ENCODE results near the gene CGRRF1. TPM values are rescaled to one million over a fixed set of nuclear protein-coding genes. Genes with fewer than 3 reads are reported as not detected.

The CGRRF1 gene
- total and polyA plus RNA-seq, 5 donors from 2014 or later, result 27.7 to 45.6 (median 31.5) TPM

DNA sequence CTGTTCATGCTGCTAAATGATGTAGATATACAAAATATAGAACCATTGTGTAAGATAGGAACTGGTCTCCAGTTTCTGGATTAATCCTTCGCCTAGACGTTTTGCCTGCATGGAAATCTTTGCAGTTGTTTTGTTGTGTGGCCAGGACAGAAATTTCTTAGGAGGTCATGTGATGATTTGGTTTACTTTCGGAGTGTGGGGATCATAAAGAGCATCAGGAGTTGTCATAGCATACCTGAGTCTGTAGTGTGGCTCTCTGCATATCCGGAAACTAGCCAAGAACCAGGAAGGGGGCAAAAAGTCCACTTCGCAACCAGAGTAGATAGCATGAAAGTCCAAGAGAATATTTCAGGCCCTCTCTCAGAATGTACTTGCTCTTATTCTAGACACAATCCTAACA, 60.3 kb downstream of the CGRRF1 start:
- peaks cover 6% of the 10 kb centered on the region for H3K36me3 Mint-ChIP-seq
- peaks cover 0 to 5% (median 2%) of the 10 kb centered on the region in 4 donors for H3K4me1 Mint-ChIP-seq
- Histone ChIP-seq H3K4me1 (ENCODE audit: control insufficient read depth, insufficient read depth, low read length, poor library complexity, severe bottlenecking) (peaks cover 23% of the 10 kb centered on the region), H3K27ac (ENCODE audit: insufficient read depth, low read length, poor library complexity, severe bottlenecking) (no peak overlapping the region), H3K4me3 (ENCODE audit: low read depth, low read length) (no peak overlapping the region), H3K27me3 (ENCODE audit: control insufficient read depth, insufficient read depth, low read length) (peaks cover 12% of the 10 kb centered on the region), H3K9me3 (ENCODE audit: control insufficient read depth in 2 of 2, low read length in 2 of 2) (peaks cover 17% of the 10 kb centered on the region in 2 experiments), H3K36me3 (ENCODE audit: control insufficient read depth, insufficient read depth, low read length) (no peaks in the 10 kb centered on the region)
- peak overlapping the region in 2 of 4 donors; percentile 4 to 96 for H3K4me3 Mint-ChIP-seq
- H3K27ac Mint-ChIP-seq, result no peak overlapping the region
- peaks cover 0 to 20% (median 5%) of the 10 kb centered on the region in 7 donors for H3K9me3 Mint-ChIP-seq
- peaks cover 36% of the 10 kb centered on the region for H3K27me3 Mint-ChIP-seq
- ATAC-seq (ENCODE audit: low read depth in 2 of 2), result no peak
- no peak for DNase-seq

DNA sequence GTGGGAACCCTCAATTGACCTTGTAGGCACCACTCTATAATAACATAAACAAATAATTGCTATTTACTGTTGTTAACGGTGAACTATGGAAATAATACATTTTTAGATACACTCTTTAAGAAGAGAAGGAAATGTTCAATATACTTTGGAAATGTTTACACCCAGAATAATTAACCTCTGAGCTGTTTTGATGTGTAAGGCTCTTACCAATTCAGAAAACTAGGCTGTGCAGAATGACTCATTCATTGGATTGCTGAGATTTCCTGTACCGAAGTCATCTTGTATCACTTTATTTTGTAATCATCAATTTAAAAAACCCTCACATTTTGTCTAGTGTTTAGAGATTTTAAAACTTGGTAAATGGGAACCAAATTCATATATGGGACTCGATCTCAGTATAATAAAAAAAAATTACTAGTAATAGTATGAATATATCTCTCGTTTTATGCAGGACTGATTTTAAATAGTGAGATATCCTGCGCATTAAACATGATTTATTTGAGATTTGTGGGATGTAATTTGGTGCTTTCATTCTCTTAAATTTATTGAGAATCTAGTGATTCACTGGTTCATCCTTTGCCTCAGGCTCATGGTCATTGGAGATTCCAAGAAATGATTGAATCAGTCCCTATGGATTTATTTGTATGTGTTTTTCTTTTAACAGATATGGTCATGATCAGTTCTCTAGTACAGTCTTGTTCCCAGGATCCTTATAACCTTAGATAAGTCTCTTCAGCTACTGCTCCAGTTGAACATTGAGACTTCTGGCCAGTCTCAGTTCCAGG, 61.1 kb downstream of the CGRRF1 start:
- Histone ChIP-seq H3K27ac (ENCODE audit: insufficient read depth, low read length, poor library complexity, severe bottlenecking) (no peak overlapping the region), H3K9me3 (ENCODE audit: control insufficient read depth in 2 of 2, low read length in 2 of 2) (peaks cover 17% of the 10 kb centered on the region in 2 experiments), H3K27me3 (ENCODE audit: control insufficient read depth, insufficient read depth, low read length) (peaks cover 12% of the 10 kb centered on the region), H3K4me3 (ENCODE audit: low read depth, low read length) (no peak overlapping the region), H3K4me1 (ENCODE audit: control insufficient read depth, insufficient read depth, low read length, poor library complexity, severe bottlenecking) (peaks cover 16% of the 10 kb centered on the region), H3K36me3 (ENCODE audit: control insufficient read depth, insufficient read depth, low read length) (no peaks in the 10 kb centered on the region)
- Mint-ChIP-seq H3K9me3 (peaks cover 0 to 20% (median 5%) of the 10 kb centered on the region in 7 donors), H3K27ac (no peak overlapping the region), H3K4me1 (peaks cover 0 to 5% (median 3%) of the 10 kb centered on the region in 4 donors), H3K36me3 (peaks cover 6% of the 10 kb centered on the region), H3K4me3 (peak overlapping the region in 1 of 4 donors; percentile 7), H3K27me3 (peaks cover 38% of the 10 kb centered on the region)
- DNase-seq, result peak in 1 of 3 donors; percentile 38
- no peak for ATAC-seq (ENCODE audit: low read depth in 2 of 2)

DNA sequence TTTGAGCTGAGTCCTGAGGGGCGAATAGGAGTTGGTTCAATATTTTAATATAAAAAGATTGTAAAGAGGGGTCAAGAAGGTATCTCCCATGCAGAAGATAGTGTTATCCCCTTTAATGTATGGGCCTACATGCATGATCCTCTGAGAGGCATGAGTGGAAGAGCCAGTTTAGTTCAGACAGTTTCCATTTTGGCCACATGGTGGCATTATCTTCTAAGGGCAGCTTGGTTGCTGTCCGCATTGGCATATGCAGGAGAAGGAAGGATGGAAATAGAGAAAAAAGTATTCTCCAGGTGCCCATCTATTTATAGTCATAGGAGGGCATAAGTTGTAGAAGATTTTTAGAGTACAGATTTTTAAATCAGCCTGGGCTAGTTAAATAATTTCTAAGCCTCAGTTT, 62.6 kb downstream of the CGRRF1 start:
- DNase-seq, result peak in 1 of 3 donors; percentile 57
- Histone ChIP-seq H3K4me1 (ENCODE audit: control insufficient read depth, insufficient read depth, low read length, poor library complexity, severe bottlenecking) (peaks cover 10% of the 10 kb centered on the region), H3K27me3 (ENCODE audit: control insufficient read depth, insufficient read depth, low read length) (peaks cover 12% of the 10 kb centered on the region), H3K4me3 (ENCODE audit: low read depth, low read length) (no peak overlapping the region), H3K36me3 (ENCODE audit: control insufficient read depth, insufficient read depth, low read length) (no peaks in the 10 kb centered on the region), H3K27ac (ENCODE audit: insufficient read depth, low read length, poor library complexity, severe bottlenecking) (no peak overlapping the region), H3K9me3 (ENCODE audit: control insufficient read depth in 2 of 2, low read length in 2 of 2) (peaks cover 17% of the 10 kb centered on the region in 2 experiments)
- Mint-ChIP-seq H3K27me3 (peaks cover 45% of the 10 kb centered on the region), H3K9me3 (peaks cover 0 to 20% (median 5%) of the 10 kb centered on the region in 7 donors), H3K4me3 (peak overlapping the region in 1 of 4 donors; percentile 29), H3K27ac (no peak overlapping the region), H3K4me1 (peaks cover 0 to 5% (median 3%) of the 10 kb centered on the region in 4 donors), H3K36me3 (peaks cover 6% of the 10 kb centered on the region)
- no peak for ATAC-seq (ENCODE audit: low read depth in 2 of 2)

DNA sequence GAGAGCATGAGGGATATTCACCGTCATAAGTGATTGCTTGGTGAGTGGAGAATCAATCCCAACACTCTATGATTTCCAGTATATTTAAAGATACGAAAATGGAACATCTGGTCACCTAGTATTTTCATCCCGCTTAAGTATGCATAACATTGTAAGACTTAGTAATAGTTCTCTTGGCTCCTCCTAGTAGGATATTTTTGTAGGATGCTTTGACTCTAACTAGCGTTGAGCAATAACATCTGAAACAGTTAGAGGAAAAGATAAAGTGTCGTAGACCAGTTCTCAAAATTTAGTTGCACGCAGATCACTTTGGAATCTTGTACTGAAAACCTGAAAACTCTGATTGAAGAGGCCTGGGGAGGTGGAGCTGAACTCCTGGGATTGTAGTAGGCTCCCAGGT, 64.8 kb downstream of the CGRRF1 start:
- H3K36me3 ChIP-seq (ENCODE audit: control insufficient read depth, insufficient read depth, low read length), result no peaks in the 10 kb centered on the region
- H3K27me3 ChIP-seq (ENCODE audit: control insufficient read depth, insufficient read depth, low read length), result peaks cover 6% of the 10 kb centered on the region
- H3K4me3 ChIP-seq (ENCODE audit: low read depth, low read length), result no peak overlapping the region
- no peak overlapping the region for H3K27ac ChIP-seq (ENCODE audit: insufficient read depth, low read length, poor library complexity, severe bottlenecking)
- Mint-ChIP-seq H3K9me3 (peaks cover 0 to 20% (median 5%) of the 10 kb centered on the region in 7 donors), H3K27me3 (peaks cover 27% of the 10 kb centered on the region), H3K4me1 (peaks cover 0 to 2% (median 0%) of the 10 kb centered on the region in 4 donors), H3K4me3 (no peak overlapping the region), H3K27ac (no peak overlapping the region), H3K36me3 (peaks cover 6% of the 10 kb centered on the region)
- H3K9me3 ChIP-seq (ENCODE audit: control insufficient read depth in 2 of 2, low read length in 2 of 2), result peaks cover 17% of the 10 kb centered on the region in 2 experiments
- DNase-seq (no peak), ATAC-seq (ENCODE audit: low read depth in 2 of 2) (no peak)
- no peaks in the 10 kb centered on the region for H3K4me1 ChIP-seq (ENCODE audit: control insufficient read depth, insufficient read depth, low read length, poor library complexity, severe bottlenecking)

DNA sequence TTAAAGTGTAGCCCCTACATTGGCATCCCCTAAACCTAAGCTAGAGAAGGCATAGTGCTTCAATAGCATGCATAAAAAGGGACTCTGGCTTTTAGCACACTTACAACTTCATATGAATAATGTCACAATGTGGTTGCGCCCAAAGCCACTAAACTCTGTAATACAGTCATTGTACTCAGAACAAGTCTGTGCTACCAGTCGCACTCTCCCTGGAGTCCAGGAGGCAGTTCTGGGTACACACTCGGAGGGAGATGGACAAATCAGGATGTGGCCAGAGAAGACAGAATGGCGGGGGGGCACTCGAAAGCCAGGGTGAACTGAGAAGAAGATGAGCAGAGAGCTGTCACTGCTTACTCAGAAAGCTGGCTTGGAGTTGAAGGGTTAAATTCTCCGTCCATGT, 67.8 kb downstream of the CGRRF1 start:
- H3K4me3 Mint-ChIP-seq, result no peak overlapping the region
- ATAC-seq (ENCODE audit: low read depth in 2 of 2), result no peak
- no peak overlapping the region for H3K27ac Mint-ChIP-seq
- H3K9me3 ChIP-seq (ENCODE audit: control insufficient read depth in 2 of 2, low read length in 2 of 2), result peaks cover 10 to 11% of the 10 kb centered on the region in 2 experiments
- peaks cover 0 to 2% (median 0%) of the 10 kb centered on the region in 4 donors for H3K4me1 Mint-ChIP-seq
- H3K9me3 Mint-ChIP-seq, result peaks cover 0 to 11% (median 0%) of the 10 kb centered on the region in 7 donors
- no peak overlapping the region for H3K27ac ChIP-seq (ENCODE audit: insufficient read depth, low read length, poor library complexity, severe bottlenecking)
- H3K27me3 Mint-ChIP-seq, result peaks cover 9% of the 10 kb centered on the region
- H3K4me3 ChIP-seq (ENCODE audit: low read depth, low read length), result no peak overlapping the region
- peaks cover 1% of the 10 kb centered on the region for H3K27me3 ChIP-seq (ENCODE audit: control insufficient read depth, insufficient read depth, low read length)
- no peaks in the 10 kb centered on the region for H3K36me3 Mint-ChIP-seq
- no peaks in the 10 kb centered on the region for H3K4me1 ChIP-seq (ENCODE audit: control insufficient read depth, insufficient read depth, low read length, poor library complexity, severe bottlenecking)
- no peak for DNase-seq
- H3K36me3 ChIP-seq (ENCODE audit: control insufficient read depth, insufficient read depth, low read length), result no peaks in the 10 kb centered on the region

DNA sequence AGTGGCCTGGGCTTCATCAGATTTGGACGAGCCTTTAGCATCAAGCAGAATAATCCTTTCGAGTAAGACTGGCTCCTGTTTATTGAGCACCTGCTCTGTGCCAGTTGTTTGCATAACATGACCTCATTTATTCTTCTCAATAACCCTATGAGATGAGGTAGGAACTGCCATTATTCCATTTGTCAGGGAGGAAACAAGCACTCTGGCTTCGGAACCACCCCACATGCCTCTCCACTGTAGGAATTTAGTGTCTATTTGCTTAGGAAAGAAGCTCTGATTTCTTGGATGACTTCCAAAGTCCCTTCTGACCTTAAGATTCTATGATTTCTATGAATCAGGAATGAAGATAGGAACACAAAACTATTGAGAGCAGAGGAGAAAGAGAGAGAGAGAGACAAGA, 68.3 kb downstream of the CGRRF1 start:
- H3K36me3 Mint-ChIP-seq, result no peaks in the 10 kb centered on the region
- Histone ChIP-seq H3K27me3 (ENCODE audit: control insufficient read depth, insufficient read depth, low read length) (peaks cover 1% of the 10 kb centered on the region), H3K36me3 (ENCODE audit: control insufficient read depth, insufficient read depth, low read length) (no peaks in the 10 kb centered on the region), H3K27ac (ENCODE audit: insufficient read depth, low read length, poor library complexity, severe bottlenecking) (no peak overlapping the region), H3K4me3 (ENCODE audit: low read depth, low read length) (no peak overlapping the region), H3K9me3 (ENCODE audit: control insufficient read depth in 2 of 2, low read length in 2 of 2) (peaks cover 6% of the 10 kb centered on the region in 2 experiments), H3K4me1 (ENCODE audit: control insufficient read depth, insufficient read depth, low read length, poor library complexity, severe bottlenecking) (no peaks in the 10 kb centered on the region)
- peaks cover 0 to 7% (median 0%) of the 10 kb centered on the region in 7 donors for H3K9me3 Mint-ChIP-seq
- ATAC-seq (ENCODE audit: low read depth in 2 of 2) (no peak), DNase-seq (no peak)
- H3K27me3 Mint-ChIP-seq, result peaks cover 9% of the 10 kb centered on the region
- H3K27ac Mint-ChIP-seq, result no peak overlapping the region
- H3K4me3 Mint-ChIP-seq, result no peak overlapping the region
- H3K4me1 Mint-ChIP-seq, result peaks cover 0 to 2% (median 0%) of the 10 kb centered on the region in 4 donors

DNA sequence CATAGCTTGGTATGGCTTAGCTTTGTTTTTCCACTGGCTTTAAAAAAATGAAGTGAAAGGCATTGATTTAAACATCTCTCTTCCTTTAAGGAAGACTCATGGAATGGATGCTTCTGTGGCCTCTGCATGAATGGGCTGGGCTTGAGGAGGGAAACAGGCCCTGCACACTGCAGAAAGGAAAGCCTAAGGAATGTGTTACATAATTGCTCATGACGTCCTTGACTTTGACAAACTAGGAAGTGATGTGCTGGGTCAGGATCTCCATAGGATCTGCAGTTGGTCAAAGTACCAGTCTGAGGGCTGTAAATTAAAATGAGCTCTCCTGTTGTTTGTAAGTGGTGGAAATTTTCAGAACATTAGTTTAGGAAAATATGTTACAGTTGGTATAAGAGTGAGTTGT, 69.9 kb downstream of the CGRRF1 start:
- no peaks in the 10 kb centered on the region for H3K27me3 ChIP-seq (ENCODE audit: control insufficient read depth, insufficient read depth, low read length)
- Mint-ChIP-seq H3K36me3 (no peaks in the 10 kb centered on the region), H3K4me3 (no peak overlapping the region)

More for the DNA sequence above, 69.9 kb downstream of the CGRRF1 start:
- Mint-ChIP-seq H3K27me3 (peaks cover 14% of the 10 kb centered on the region), H3K9me3 (peaks cover 0 to 1% (median 0%) of the 10 kb centered on the region in 7 donors), H3K27ac (no peak overlapping the region), H3K4me1 (peaks cover 0 to 2% (median 0%) of the 10 kb centered on the region in 4 donors)
- H3K4me3 ChIP-seq (ENCODE audit: low read depth, low read length), result no peak overlapping the region
- no peak overlapping the region for H3K27ac ChIP-seq (ENCODE audit: insufficient read depth, low read length, poor library complexity, severe bottlenecking)
- H3K9me3 ChIP-seq (ENCODE audit: control insufficient read depth in 2 of 2, low read length in 2 of 2), result no peaks in the 10 kb centered on the region
- no peak for DNase-seq
- no peaks in the 10 kb centered on the region for H3K36me3 ChIP-seq (ENCODE audit: control insufficient read depth, insufficient read depth, low read length)
- no peaks in the 10 kb centered on the region for H3K4me1 ChIP-seq (ENCODE audit: control insufficient read depth, insufficient read depth, low read length, poor library complexity, severe bottlenecking)
- ATAC-seq (ENCODE audit: low read depth in 2 of 2), result no peak
